Keratinocyte (primary cell): ENCODE data around the gene TNS3. TPM values are rescaled to one million over a fixed set of nuclear protein-coding genes. Genes with fewer than 3 reads are reported as not detected.

Experiments used
- DNase-seq: peaks from one replicate; pipeline ENCODE4 v3.0.0-alpha.2; 2011; ENCODE audit warnings: low read depth, missing footprints, low spot score
- FAIRE-seq: peaks from 2 replicates; lab custom pipeline; 2011; peaks lifted over from hg19 to GRCh38; lab: Jason Lieb, UNC
- H2AFZ ChIP-seq: 2 replicates; pipeline ENCODE4 v1.6.0; 2012; ENCODE audit warnings: low read length, control low read depth, inconsistent platforms; ENCODE audit not compliant: control insufficient read depth
- H3K27ac ChIP-seq: 2 replicates; pipeline ENCODE4 v1.5.1; 2011; ENCODE audit warnings: low read length; ENCODE audit not compliant: control insufficient read depth, insufficient read depth
- H3K27me3 ChIP-seq: 3 replicates; pipeline ENCODE4 v1.6.0; 2011; ENCODE audit warnings: low read length; ENCODE audit not compliant: control insufficient read depth, insufficient read depth; ENCODE audit errors: extremely low read depth
- H3K36me3 ChIP-seq, 2 experiments: 2 replicates in 1 of 2; 3 replicates in 1 of 2; pipeline ENCODE4 v1.5.1; 2011; ENCODE audit warnings: low read length in 2 of 2, mild to moderate bottlenecking in 1 of 2; ENCODE audit not compliant: control insufficient read depth in 2 of 2, insufficient read depth in 2 of 2; ENCODE audit errors: extremely low read depth in 1 of 2
- H3K4me1 ChIP-seq: 3 replicates; pipeline ENCODE4 v1.5.1; 2011; ENCODE audit warnings: low read length; ENCODE audit not compliant: control insufficient read depth, insufficient read depth; ENCODE audit errors: extremely low read depth
- H3K4me2 ChIP-seq: 3 replicates; pipeline ENCODE4 v1.6.0; 2011; ENCODE audit warnings: low read depth, low read length; ENCODE audit not compliant: control insufficient read depth, insufficient read depth; ENCODE audit errors: extremely low read depth
- H3K4me3 ChIP-seq, 3 experiments: fragments of 200-600 bp in 1 of 3; sonication (generic) in 1 of 3; 2 replicates in 2 of 3; 3 replicates in 1 of 3; pipeline ENCODE4 v1.5.1; 2011 to 2016; ENCODE audit warnings: low read length in 3 of 3, mild to moderate bottlenecking in 3 of 3, control low read depth in 2 of 3, inconsistent platforms in 1 of 3, low read depth in 1 of 3, mixed read lengths in 1 of 3, mixed run types in 1 of 3, moderate library complexity in 1 of 3; ENCODE audit not compliant: control insufficient read depth in 2 of 3, insufficient read depth in 2 of 3; ENCODE audit errors: extremely low read depth in 1 of 3
- H3K79me2 ChIP-seq: 2 replicates; pipeline ENCODE4 v1.6.0; 2012; ENCODE audit warnings: low read length; ENCODE audit not compliant: control insufficient read depth, insufficient read depth
- H3K9ac ChIP-seq: 3 replicates; pipeline ENCODE4 v1.6.0; 2011; ENCODE audit warnings: low read length; ENCODE audit not compliant: control insufficient read depth, insufficient read depth; ENCODE audit errors: extremely low read depth
- H3K9me1 ChIP-seq: 3 replicates; pipeline ENCODE4 v1.6.0; 2011; ENCODE audit warnings: low read length; ENCODE audit not compliant: control insufficient read depth, insufficient read depth; ENCODE audit errors: extremely low read depth
- H3K9me3 ChIP-seq: 2 replicates; pipeline ENCODE4 v1.5.1; 2012; ENCODE audit warnings: low read depth, low read length; ENCODE audit not compliant: control insufficient read depth
- H4K20me1 ChIP-seq: 3 replicates; pipeline ENCODE4 v1.6.0; 2011; ENCODE audit warnings: low read length; ENCODE audit not compliant: control insufficient read depth, insufficient read depth; ENCODE audit errors: extremely low read depth
- CTCF ChIP-seq, 3 experiments: IDR thresholded peaks in 1 of 3; conservative IDR thresholded peaks in 1 of 3; optimal IDR thresholded peaks in 1 of 3; 2 replicates in 2 of 3; 3 replicates in 1 of 3; pipeline versions ENCODE3 to v1.5.1; 2011; ENCODE audit warnings: low read length in 3 of 3, mild to moderate bottlenecking in 3 of 3, moderate library complexity in 2 of 3, control low read depth in 1 of 3, inconsistent platforms in 1 of 3; ENCODE audit not compliant: insufficient read depth in 2 of 3; ENCODE audit errors: extremely low read depth in 1 of 3
- EZH2 ChIP-seq: IDR thresholded peaks from one replicate; pipeline ENCODE4 v1.6.1; 2012; ENCODE audit warnings: inconsistent platforms, mild to moderate bottlenecking, low read length, moderate library complexity
- dilution Hi-C: fragments of 300-500 bp; cut with MboI; formaldehyde crosslinking; loops from one replicate; pipeline ENCODE4 v1.7.0; 2020; ENCODE audit warnings: low sequenced_read_pairs; ENCODE audit not compliant: extremely low pct_ligation_motif_present
- polyA plus RNA-seq, 5 experiments: library from polyadenylated mRNA; depleted of rRNA in 3 of 5; stranded (reverse) in 3 of 5; stranded (forward) in 1 of 5; unstranded in 1 of 5; fragments of >200 nt; gene quantifications; 1 replicate in 1 of 5; 2 replicates in 3 of 5; 3 replicates in 1 of 5; pipeline versions ENCODE4 v1.2.1 to v1.2.3, GENCODE V29; 2011 to 2012; ENCODE audit warnings: missing spikeins in 2 of 5, low read depth in 1 of 5, low replicate concordance in 1 of 5

The TNS3 gene
- polyA plus RNA-seq, 1 donor (not counting 4 experiments of a cell fraction or from before 2014, with no cell fraction given), result 3.9 TPM

GRCh38 chr7:47346377-47346914 lies 235.5 kb downstream of the TNS3 start:
- FAIRE-seq, result no peak

GRCh38 chr7:47345857-47346298 lies 236.0 kb downstream of the TNS3 start:
- DNase-seq, result no peak
- Histone ChIP-seq H3K36me3 (no peaks in the 10 kb centered on the region), H3K4me2 (no peak overlapping the region), H3K4me3 (no peak overlapping the region), H3K9ac (no peak overlapping the region), H3K4me1 (no peaks in the 10 kb centered on the region), H2AFZ (no peak overlapping the region), H3K27ac (no peak overlapping the region), H3K27me3 (no peaks in the 10 kb centered on the region), H3K9me3 (no peaks in the 10 kb centered on the region), H3K79me2 (no peaks in the 10 kb centered on the region), H4K20me1 (no peaks in the 10 kb centered on the region), H3K9me1 (no peaks in the 10 kb centered on the region)
- TF ChIP-seq EZH2 (no peak), CTCF (optimal IDR thresholded peaks at IDR 0.05 in 1 of 3, IDR thresholded peaks at IDR 0.05 in 1 of 3, conservative IDR thresholded peaks at IDR 0.05 in 1 of 3; ENCODE audit: extremely low read depth in 1 of 3, insufficient read depth in 2 of 3, low read length in 3 of 3) (no peak)
- dilution Hi-C loops, result no loop called here
- no peak for FAIRE-seq

More at GRCh38 chr7:47346377-47346914, 235.5 kb downstream of the TNS3 start:
- Histone ChIP-seq H3K27ac (no peak overlapping the region), H3K4me3 (no peak overlapping the region), H3K4me2 (no peak overlapping the region), H3K27me3 (no peaks in the 10 kb centered on the region), H3K9me1 (no peaks in the 10 kb centered on the region), H4K20me1 (no peaks in the 10 kb centered on the region), H3K4me1 (no peaks in the 10 kb centered on the region), H3K9me3 (no peaks in the 10 kb centered on the region), H3K36me3 (no peaks in the 10 kb centered on the region), H3K9ac (no peak overlapping the region), H2AFZ (no peak overlapping the region), H3K79me2 (no peaks in the 10 kb centered on the region)
- dilution Hi-C loops, result no loop called here
- DNase-seq, result no peak
- TF ChIP-seq EZH2 (no peak), CTCF (optimal IDR thresholded peaks at IDR 0.05 in 1 of 3, IDR thresholded peaks at IDR 0.05 in 1 of 3, conservative IDR thresholded peaks at IDR 0.05 in 1 of 3; ENCODE audit: extremely low read depth in 1 of 3, insufficient read depth in 2 of 3, low read length in 3 of 3) (no peak)
